Coronary artery (tissue), 2 donors: ENCODE data around the gene SEMA3F.

Experiments used
- DNase-seq: peaks from one replicate; pipeline ENCODE4 v3.0.0-alpha.2; 2017; ENCODE audit warnings: low spot score
- H3K27ac ChIP-seq, 2 donors: fragments of 200-600 bp; sonication (generic); one replicate each; pipeline ENCODE4 v1.5.1; 2016 to 2019
- H3K4me3 ChIP-seq: fragments of 200-600 bp; sonication (generic); 2 replicates; pipeline ENCODE4 v1.5.1; 2016; ENCODE audit warnings: mild to moderate bottlenecking, moderate library complexity
- CTCF ChIP-seq: fragments of 200-600 bp; sonication (generic); IDR thresholded peaks from one replicate; pipeline ENCODE4 v1.5.1; 2019; ENCODE audit warnings: antibody characterized with exemption

SEMA3F gene

GRCh38 chr3:50193746-50194127 is 38.6 kb downstream of the SEMA3F start:
- no peak for TF ChIP-seq CTCF
- Histone ChIP-seq H3K4me3 (peak overlapping the region; percentile 51), H3K27ac (no peak overlapping the region)
- DNase-seq: no peak

DNA sequence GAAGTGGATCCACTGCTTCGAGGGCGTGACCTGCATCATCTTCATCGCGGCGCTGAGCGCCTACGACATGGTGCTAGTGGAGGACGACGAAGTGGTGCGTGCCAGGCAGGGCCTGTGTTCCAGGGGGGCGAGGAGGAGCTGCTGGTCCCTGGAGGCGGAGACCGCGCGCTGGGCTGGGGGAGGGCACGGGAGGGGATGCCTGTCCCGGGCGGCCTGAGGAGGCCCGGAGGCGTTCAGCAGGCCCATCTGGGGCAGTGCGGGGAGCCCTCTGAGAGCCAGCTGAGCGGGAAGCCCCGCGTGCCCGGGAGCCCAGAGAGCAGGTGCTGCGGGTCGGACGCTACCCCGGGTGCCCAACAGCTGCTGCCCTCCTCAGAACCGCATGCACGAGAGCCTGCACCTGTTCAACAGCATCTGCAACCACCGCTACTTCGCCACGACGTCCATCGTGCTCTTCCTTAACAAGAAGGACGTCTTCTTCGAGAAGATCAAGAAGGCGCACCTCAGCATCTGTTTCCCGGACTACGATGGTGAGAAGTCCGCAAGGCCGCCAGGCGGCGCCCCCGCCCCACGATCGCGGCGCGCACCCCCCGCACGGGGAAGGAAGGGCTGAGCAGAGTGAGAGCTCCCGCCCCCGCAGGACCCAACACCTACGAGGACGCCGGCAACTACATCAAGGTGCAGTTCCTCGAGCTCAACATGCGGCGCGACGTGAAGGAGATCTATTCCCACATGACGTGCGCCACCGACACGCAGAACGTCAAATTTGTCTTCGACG is 39.2 kb downstream of the SEMA3F start:
- no peak for DNase-seq
- Histone ChIP-seq H3K4me3 (peak overlapping the region; percentile 51), H3K27ac (no peak overlapping the region)
- TF ChIP-seq CTCF: peak; percentile 74

DNA sequence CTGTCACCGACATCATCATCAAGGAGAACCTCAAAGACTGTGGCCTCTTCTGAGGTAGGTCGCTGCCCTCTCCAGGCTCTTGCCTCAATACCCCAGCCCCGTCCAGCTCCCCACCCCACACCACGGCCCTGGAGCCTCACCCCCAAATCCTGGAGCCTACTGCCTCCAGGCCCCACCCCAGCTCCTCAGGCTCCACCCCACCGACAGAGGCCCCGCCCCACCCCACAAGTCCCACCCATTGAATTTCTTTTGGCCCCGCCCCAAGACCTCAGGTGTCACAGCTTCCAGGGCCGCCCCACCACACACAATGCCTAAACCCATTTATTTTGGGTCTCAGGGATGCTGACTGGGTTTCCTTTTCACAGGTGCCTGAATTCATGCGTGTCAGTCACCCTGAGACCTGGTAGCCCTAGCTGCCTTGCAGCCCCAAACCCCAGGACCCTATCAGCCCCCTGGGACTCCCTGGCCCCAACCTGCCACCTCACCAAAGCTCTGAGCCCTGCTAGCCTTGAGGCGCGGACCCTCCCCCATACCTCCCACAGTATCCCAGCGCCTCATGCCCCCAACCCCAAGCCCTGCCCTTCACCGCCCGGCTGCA is 39.9 kb downstream of the SEMA3F start:
- TF ChIP-seq CTCF: no peak
- Histone ChIP-seq H3K27ac (no peak overlapping the region), H3K4me3 (peak overlapping the region; percentile 51)
- DNase-seq: no peak

DNA sequence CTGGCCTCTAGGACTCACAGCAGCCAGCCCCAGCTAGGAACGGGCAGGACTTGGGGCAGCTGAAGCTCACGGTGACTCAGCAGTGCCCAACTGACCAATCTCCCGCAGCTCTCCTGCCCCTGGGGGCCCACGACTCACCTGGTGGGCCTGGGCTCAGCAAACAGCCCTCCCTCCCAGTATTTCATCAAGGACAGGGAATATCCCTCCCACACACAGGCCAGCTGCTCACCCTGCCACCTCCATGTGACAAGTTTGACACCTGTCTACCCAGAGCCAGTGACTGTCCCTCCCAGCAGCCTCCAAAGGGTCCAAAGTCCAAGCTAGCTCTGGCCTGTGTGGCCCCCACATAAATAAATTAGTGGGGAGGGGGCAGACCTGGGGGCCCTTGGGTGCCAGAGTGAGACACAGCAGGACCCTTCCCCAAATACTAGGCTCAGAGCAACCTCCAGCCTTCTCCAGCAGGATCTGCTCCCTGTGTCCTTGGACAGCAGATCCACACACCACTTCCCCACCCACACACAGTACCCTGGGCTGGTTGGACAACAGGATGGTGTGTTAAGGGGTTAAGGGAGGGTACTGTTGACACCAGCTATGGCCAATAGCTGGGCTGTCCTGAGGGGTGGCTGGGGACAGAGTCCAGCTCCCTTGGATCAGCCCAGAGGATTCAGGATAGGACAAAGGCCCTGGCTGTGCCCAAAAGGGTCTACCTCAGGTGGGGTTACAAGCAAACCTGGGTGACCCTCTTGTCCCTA is 40.6 kb downstream of the SEMA3F start:
- Histone ChIP-seq H3K4me3 (no peak overlapping the region), H3K27ac (no peak overlapping the region)
- DNase-seq: no peak
- TF ChIP-seq CTCF: no peak

DNA sequence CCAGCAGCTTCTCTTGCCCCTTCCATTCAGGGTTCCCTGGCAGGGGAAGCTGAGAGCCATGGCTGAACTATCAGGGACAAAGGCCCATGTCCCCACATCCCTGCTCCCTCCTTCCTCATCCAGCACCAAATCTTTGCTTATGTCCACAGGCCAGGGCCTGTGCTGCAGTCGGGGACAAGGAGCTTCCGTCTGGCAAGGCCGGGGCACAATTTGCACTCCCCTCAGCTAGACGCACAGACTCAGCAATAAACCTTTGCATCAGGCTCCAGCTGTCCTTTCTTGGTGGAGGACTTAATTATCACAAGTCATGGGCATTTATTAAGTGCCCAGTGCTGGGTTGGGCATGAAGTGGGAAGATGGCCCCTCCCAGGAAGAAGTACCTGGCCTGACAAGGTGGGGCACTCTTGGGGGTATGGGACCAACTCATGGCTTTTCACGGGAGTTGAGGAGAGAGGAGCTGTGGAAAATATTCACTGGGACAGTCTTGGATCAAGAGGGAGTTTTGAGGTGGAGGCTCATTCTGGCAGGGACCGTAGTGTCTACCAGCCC is 41.2 kb downstream of the SEMA3F start:
- no peak for TF ChIP-seq CTCF
- H3K27ac ChIP-seq: no peak overlapping the region
- H3K4me3 ChIP-seq: no peak overlapping the region
- DNase-seq: no peak

GRCh38 chr3:50201573-50202315 is 46.6 kb downstream of the SEMA3F start:
- H3K27ac ChIP-seq: no peak overlapping the region
- DNase-seq: no peak
- no peak for TF ChIP-seq CTCF
- H3K4me3 ChIP-seq: no peak overlapping the region
